Activated T-cell treated with anti-CD3 and anti-CD28 coated beads, Interleukin-2, amount 50 U/mL, for 72 hours (primary cell): ENCODE data around the gene HRG. TPM values are rescaled to one million over a fixed set of nuclear protein-coding genes. Genes with fewer than 3 reads are reported as not detected.

Experiments
- total RNA-seq, 2 donors: library from RNA; stranded (reverse); gene quantifications; one replicate each; pipeline ENCODE4 v1.2.3, GENCODE V29; 2022

HRG gene
- total RNA-seq, 2 donors from 2014 or later, result not detected

Other genes starting within 250 kb of the HRG start
- gene CRYGS, start 121.6 kb upstream of the HRG start, total RNA-seq, result 1 to 10 TPM; 7.0 to 7.1 TPM
- 10 to 100 TPM; 13.6 to 16.2 TPM for gene TBCCD1, start 98.7 kb upstream of the HRG start, total RNA-seq
- gene DNAJB11, start 95.3 kb upstream of the HRG start, total RNA-seq, result 10 to 100 TPM; 29.7 to 34.2 TPM
- gene AHSG, start 53.0 kb upstream of the HRG start, total RNA-seq, result under 1 TPM in 1 of 2 donors, not detected in 1; 0.14 TPM
- gene FETUB, start 25.6 kb upstream of the HRG start, total RNA-seq, result not detected
- not detected for gene KNG1, start 51.3 kb downstream of the HRG start, total RNA-seq
- gene EIF4A2, start 117.6 kb downstream of the HRG start, total RNA-seq, result 100 to 1,000 TPM; 353 to 492 TPM
- 100 to 1,000 TPM; 112 to 141 TPM for gene RFC4, start 140.5 kb downstream of the HRG start, total RNA-seq
- gene ADIPOQ, start 176.7 kb downstream of the HRG start, total RNA-seq, result under 1 TPM in 1 of 2 donors, not detected in 1; 0.05 TPM